Parathyroid adenoma (tissue), 2 donors: ENCODE results near the gene HNRNPA3.
"Not testable (repeated sequence)": the region's sequence is repeated elsewhere in the genome, so short reads cannot be mapped to it uniquely, and the experiment has no call there.

Experiments used
- H2AFZ ChIP-seq: fragments of 300-600 bp; sonication (generic); one replicate; pipeline ENCODE4 v1.7.0; 2017; ENCODE audit warnings: antibody characterized with exemption, mild to moderate bottlenecking
- H3K27ac ChIP-seq: fragments of 300-600 bp; sonication (generic); one replicate; pipeline ENCODE4 v1.7.0; 2017
- H3K27me3 ChIP-seq: fragments of 300-600 bp; sonication (generic); one replicate; pipeline ENCODE4 v1.7.0; 2017; ENCODE audit warnings: low read length; ENCODE audit not compliant: control insufficient read depth, insufficient read depth
- H3K36me3 ChIP-seq: fragments of 300-600 bp; sonication (generic); one replicate; pipeline ENCODE4 v1.7.0; 2017; ENCODE audit warnings: low read length; ENCODE audit not compliant: control insufficient read depth, insufficient read depth
- H3K4me1 ChIP-seq: fragments of 300-600 bp; sonication (generic); one replicate; pipeline ENCODE4 v1.7.0; 2017; ENCODE audit warnings: control low read depth
- H3K4me2 ChIP-seq: fragments of 300-600 bp; sonication (generic); one replicate; pipeline ENCODE4 v1.7.0; 2017; ENCODE audit warnings: low read length
- H3K4me3 ChIP-seq: fragments of 300-600 bp; sonication (generic); one replicate; pipeline ENCODE4 v1.7.0; 2017; ENCODE audit warnings: low read depth, low read length
- H3K79me2 ChIP-seq: fragments of 300-600 bp; sonication (generic); one replicate; pipeline ENCODE4 v1.7.0; 2017; ENCODE audit warnings: control low read depth
- H3K9ac ChIP-seq: fragments of 300-600 bp; sonication (generic); one replicate; pipeline ENCODE4 v1.7.0; 2017; ENCODE audit warnings: mild to moderate bottlenecking
- H3K9me3 ChIP-seq: fragments of 300-600 bp; sonication (generic); one replicate; pipeline ENCODE4 v1.7.0; 2017; ENCODE audit warnings: low read length; ENCODE audit not compliant: control insufficient read depth
- TF ChIP-seq, protein P1 (sequence below): fragments of 300-600 bp; sonication (generic); IDR thresholded peaks from one replicate; pipeline ENCODE4 v1.7.0; 2017; ENCODE audit warnings: antibody characterized with exemption, mild to moderate bottlenecking
- donor health status: primary hyperparathyroidism.

HNRNPA3 gene

DNA sequence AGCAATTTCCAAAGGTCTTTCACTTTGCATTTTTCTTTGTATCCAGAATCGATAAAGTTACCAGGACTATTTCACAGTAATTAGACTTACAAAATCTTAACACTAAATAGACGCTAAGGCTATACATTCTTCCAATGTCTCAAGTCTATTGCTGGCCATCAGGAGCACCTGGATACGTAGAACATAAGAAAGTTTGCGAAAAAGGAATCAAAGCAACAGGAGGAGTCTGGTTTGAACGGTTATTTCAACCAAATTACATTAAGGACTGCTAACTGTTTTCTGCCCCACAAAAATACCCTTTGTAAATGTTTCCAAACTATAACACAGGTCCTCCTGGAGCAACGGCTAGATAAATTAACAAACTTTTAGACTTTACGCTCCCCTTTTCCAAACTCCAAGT lies 1.4 kb upstream of the HNRNPA3 start:
- TF ChIP-seq, protein P1, sequence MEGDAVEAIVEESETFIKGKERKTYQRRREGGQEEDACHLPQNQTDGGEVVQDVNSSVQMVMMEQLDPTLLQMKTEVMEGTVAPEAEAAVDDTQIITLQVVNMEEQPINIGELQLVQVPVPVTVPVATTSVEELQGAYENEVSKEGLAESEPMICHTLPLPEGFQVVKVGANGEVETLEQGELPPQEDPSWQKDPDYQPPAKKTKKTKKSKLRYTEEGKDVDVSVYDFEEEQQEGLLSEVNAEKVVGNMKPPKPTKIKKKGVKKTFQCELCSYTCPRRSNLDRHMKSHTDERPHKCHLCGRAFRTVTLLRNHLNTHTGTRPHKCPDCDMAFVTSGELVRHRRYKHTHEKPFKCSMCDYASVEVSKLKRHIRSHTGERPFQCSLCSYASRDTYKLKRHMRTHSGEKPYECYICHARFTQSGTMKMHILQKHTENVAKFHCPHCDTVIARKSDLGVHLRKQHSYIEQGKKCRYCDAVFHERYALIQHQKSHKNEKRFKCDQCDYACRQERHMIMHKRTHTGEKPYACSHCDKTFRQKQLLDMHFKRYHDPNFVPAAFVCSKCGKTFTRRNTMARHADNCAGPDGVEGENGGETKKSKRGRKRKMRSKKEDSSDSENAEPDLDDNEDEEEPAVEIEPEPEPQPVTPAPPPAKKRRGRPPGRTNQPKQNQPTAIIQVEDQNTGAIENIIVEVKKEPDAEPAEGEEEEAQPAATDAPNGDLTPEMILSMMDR, result no peak
- H3K4me2 ChIP-seq, result peak overlapping the region; percentile 96
- H3K4me1 ChIP-seq, result peaks cover 20% of the 10 kb centered on the region
- peak overlapping the region; percentile 100 for H3K27ac ChIP-seq
- peaks cover 31% of the 10 kb centered on the region for H3K79me2 ChIP-seq
- peak overlapping the region; percentile 86 for H3K4me3 ChIP-seq
- no peak overlapping the region for H3K9ac ChIP-seq
- no peaks in the 10 kb centered on the region for H3K9me3 ChIP-seq
- H3K36me3 ChIP-seq, result no peaks in the 10 kb centered on the region
- H2AFZ ChIP-seq, result peak overlapping the region; percentile 84
- no peaks in the 10 kb centered on the region for H3K27me3 ChIP-seq

DNA sequence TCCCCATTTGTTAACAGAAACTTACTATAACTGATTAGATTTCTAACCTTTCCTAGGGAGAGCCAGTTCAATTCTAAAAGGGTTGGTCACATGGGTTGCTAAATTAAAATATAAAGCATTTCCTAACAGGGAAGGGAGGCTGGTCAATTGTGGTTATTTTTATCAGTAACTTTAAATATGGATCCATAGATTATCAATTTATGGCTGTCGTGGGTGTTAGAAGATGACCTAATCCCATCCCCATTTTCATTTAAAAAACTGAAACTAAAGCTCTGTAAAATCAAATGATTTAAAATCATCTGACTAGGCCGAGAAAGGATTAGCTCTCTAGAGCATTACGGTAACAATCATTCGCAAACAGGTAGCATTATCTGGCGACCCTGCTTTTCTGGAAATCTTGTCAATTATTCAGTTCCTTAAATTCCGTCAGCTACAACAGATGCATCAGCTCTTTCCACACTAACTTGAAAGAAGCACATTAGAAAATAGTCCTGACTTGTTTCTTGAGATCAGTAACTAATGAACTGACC lies 953 bp upstream of the HNRNPA3 start:
- Histone ChIP-seq H3K79me2 (peaks cover 36% of the 10 kb centered on the region), H3K27me3 (no peaks in the 10 kb centered on the region), H3K4me2 (peak overlapping the region; percentile 96), H3K36me3 (no peaks in the 10 kb centered on the region), H3K4me1 (peaks cover 20% of the 10 kb centered on the region), H3K4me3 (peak overlapping the region; percentile 86), H3K27ac (peak overlapping the region; percentile 100), H3K9me3 (no peaks in the 10 kb centered on the region), H2AFZ (peak overlapping the region; percentile 84), H3K9ac (peak overlapping the region; percentile 41)
- TF ChIP-seq, protein P1, result no peak

DNA sequence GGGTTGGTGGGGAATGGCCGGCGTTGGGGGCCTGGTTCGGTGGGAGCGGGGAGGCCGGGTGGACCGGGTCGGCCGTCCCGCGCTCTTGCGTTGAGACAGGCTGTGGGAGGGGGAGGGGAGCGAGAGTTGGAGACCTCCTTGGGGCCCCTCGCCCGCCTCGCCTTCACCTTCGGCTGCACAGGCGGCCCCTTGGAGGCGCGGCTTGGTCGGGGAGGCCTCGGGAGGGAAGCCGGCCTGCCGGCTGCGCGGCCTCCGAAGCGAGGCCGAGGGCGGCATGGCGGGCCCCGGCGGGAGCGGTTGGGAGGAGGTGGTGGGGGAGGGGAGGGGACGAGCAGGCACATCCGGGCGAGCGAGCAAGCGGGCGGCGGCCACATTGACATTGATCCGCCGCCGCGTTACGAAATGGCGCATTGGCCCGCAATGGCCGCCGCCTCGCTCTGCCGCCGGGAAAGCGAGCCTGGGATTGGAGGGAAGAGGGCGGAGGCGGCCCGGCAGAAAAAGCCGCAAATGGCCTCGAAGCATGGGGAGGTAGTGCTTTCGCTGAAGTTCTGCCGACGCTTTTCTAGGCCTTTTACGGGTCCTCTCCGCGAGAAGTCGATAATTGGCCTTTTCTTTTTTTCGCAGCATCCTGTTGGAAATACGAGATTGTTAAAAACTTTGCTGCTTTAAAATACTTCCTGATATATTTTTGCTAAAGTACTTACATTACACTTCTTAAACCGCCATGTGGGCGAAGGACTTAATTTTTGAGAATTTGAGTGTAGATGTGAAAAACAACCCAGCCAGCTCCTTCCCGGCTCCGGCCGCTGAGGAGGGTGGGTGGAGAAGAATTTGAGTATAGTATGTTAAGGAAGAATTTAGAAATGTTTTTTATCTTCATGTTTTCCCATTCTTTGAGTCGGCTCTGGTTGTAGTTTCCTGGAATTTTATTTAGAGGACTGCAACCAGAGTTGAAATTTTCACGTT lies 580 bp downstream of the HNRNPA3 start:
- Histone ChIP-seq H2AFZ (peak overlapping the region; percentile 93), H3K9me3 (no peaks in the 10 kb centered on the region), H3K4me2 (peak overlapping the region; percentile 54), H3K79me2 (peaks cover 47% of the 10 kb centered on the region), H3K4me1 (peaks cover 22% of the 10 kb centered on the region), H3K4me3 (peak overlapping the region; percentile 86), H3K27ac (peak overlapping the region; percentile 100), H3K9ac (peak overlapping the region; percentile 100), H3K36me3 (no peaks in the 10 kb centered on the region), H3K27me3 (no peaks in the 10 kb centered on the region)
- TF ChIP-seq, protein P1, result peak; percentile 3

DNA sequence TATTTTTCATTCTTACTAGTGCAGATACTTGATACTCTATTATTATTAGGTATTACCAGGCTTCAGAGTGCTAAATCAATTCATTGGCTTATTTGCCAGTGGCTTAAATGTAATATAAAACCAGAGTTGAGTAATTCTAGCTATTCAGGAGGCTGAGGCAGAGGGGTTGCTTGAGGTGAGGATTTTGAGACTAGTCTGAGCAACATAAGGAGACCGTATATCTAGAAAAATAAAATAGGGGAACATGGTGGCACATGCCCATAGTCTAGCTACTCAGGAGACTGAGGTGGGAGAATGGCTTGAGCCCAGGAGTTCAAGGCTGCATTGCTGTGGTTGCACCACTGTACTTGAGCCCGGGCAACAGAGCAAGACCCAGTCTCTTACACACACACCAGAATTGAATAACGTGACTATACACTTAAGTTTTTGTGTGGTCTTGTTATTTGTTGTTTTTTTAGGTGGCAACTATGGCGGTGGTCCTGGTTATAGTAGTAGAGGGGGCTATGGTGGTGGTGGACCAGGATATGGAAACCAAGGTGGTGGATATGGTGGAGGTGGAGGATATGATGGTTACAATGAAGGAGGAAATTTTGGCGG lies 4.8 kb downstream of the HNRNPA3 start:
- Histone ChIP-seq H3K27ac (no peak overlapping the region), H3K27me3 (no peaks in the 10 kb centered on the region), H3K36me3 (no peaks in the 10 kb centered on the region)

DNA sequence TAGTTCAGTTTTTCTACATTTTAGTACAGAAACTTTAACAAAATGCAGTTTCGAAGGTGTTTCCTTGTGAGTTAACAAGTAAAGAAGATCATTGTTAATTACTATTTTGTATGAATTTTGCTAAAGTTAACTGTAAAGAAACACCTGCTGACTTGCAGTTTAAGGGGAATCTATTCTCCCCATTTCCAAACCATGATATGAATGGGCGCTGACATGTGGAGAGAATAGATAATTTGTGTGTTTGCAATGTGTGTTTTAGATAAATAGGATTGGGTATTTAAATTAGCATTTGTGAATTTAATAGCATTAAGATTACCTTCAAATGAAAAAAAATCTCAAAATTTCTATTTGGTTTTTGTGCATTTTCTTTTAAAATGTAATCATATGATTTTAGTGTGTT lies 7.2 kb downstream of the HNRNPA3 start:
- H3K9ac ChIP-seq, H3K4me3 ChIP-seq, H3K36me3 ChIP-seq, H3K4me1 ChIP-seq, H3K4me2 ChIP-seq, H3K9me3 ChIP-seq, H2AFZ ChIP-seq, H3K27ac ChIP-seq, H3K27me3 ChIP-seq: not testable (repeated sequence)
- H3K79me2 ChIP-seq, result peaks cover 40% of the 10 kb centered on the region

More for the DNA sequence above, 4.8 kb downstream of the HNRNPA3 start:
- Histone ChIP-seq H3K79me2 (peaks cover 54% of the 10 kb centered on the region), H3K4me1 (peaks cover 17% of the 10 kb centered on the region), H3K9me3 (no peaks in the 10 kb centered on the region), H3K4me3 (no peak overlapping the region), H3K9ac (no peak overlapping the region), H3K4me2 (no peak overlapping the region), H2AFZ (no peak overlapping the region)
- TF ChIP-seq, protein P1, result no peak
